HepG2 (cell line): ENCODE measurements around the gene LMAN1L. TPM values are rescaled to one million over a fixed set of nuclear protein-coding genes. Genes with fewer than 3 reads are reported as not detected.
A peak's percentile ranks its signal among the peaks of the same experiment; 100 is the strongest.

Source experiments
- ARNT ChIP-seq: fragments of 450-650 bp; IDR thresholded peaks from 2 replicates; pipeline ENCODE4 v1.6.1; 2017
- CHD4 ChIP-seq: fragments of 200-600 bp; sonication (generic); IDR thresholded peaks from 2 replicates; pipeline ENCODE4 v1.7.0; 2017; ENCODE audit warnings: mild to moderate bottlenecking, low read length, borderline replicate concordance
- ELF3 ChIP-seq: IDR thresholded peaks from 2 replicates; pipeline ENCODE4 v1.6.1; 2016; ENCODE audit warnings: missing genetic modification reagents, missing compliant biosample characterization
- HOXD1 ChIP-seq: sonication (generic); formaldehyde crosslinking; IDR thresholded peaks from 2 replicates; pipeline ENCODE4 v1.5.0; 2020; ENCODE audit warnings: missing genetic modification reagents
- KAT2B ChIP-seq: fragments of 150-350 bp; IDR thresholded peaks from 2 replicates; pipeline ENCODE4 v1.6.1; 2014; ENCODE audit warnings: low read depth, low read length, borderline replicate concordance
- KDM2A ChIP-seq: sonication (generic); formaldehyde crosslinking; IDR thresholded peaks from 2 replicates; pipeline ENCODE4 v1.4.0; 2020; ENCODE audit warnings: low read depth, missing genetic modification reagents, borderline replicate concordance
- MIER3 ChIP-seq: IDR thresholded peaks from 2 replicates; pipeline ENCODE4 v1.6.1; 2016; ENCODE audit warnings: missing compliant biosample characterization, borderline replicate concordance
- MTF2 ChIP-seq: sonication (generic); formaldehyde crosslinking; IDR thresholded peaks from 2 replicates; pipeline ENCODE4 v1.5.0; 2020; ENCODE audit warnings: missing genetic modification reagents, borderline replicate concordance
- PTBP1 ChIP-seq: fragments of 200-400 bp; formaldehyde crosslinking; IDR thresholded peaks from 2 replicates; pipeline ENCODE4 v1.6.1; 2018; ENCODE audit warnings: low read length, low read depth; ENCODE audit not compliant: poor library complexity, severe bottlenecking
- RAD21 ChIP-seq: fragments of 450-650 bp; formaldehyde crosslinking; IDR thresholded peaks from 2 replicates; pipeline ENCODE4 v1.5.0; 2020; ENCODE audit warnings: mild to moderate bottlenecking
- RBM22 ChIP-seq: fragments of 200-400 bp; formaldehyde crosslinking; optimal IDR thresholded peaks from 2 replicates; pipeline ENCODE3; 2017; ENCODE audit warnings: mild to moderate bottlenecking, low read length, moderate library complexity
- STAG1 ChIP-seq: sonication (generic); formaldehyde crosslinking; IDR thresholded peaks from 2 replicates; pipeline ENCODE4 v1.4.0; 2020; ENCODE audit warnings: missing genetic modification reagents
- TAF15 ChIP-seq: fragments of 200-400 bp; formaldehyde crosslinking; IDR thresholded peaks from one replicate; pipeline ENCODE4 v1.6.1; 2018; ENCODE audit warnings: mild to moderate bottlenecking, low read depth, low read length; ENCODE audit not compliant: poor library complexity, severe bottlenecking
- TCF7 ChIP-seq: sonication (generic); IDR thresholded peaks from 2 replicates; pipeline ENCODE4 v1.6.1; 2016; ENCODE audit warnings: antibody characterized with exemption, low read depth
- ZFAT ChIP-seq: sonication (generic); formaldehyde crosslinking; conservative IDR thresholded peaks from 2 replicates; pipeline ENCODE4 v1.8.1; 2023; ENCODE audit warnings: missing genetic modification reagents, inconsistent platforms
- ZNF235 ChIP-seq: sonication (generic); formaldehyde crosslinking; IDR thresholded peaks from 2 replicates; pipeline ENCODE4 v1.8.1; 2023; ENCODE audit warnings: mild to moderate bottlenecking, missing genetic modification reagents, borderline replicate concordance
- ZNF558 ChIP-seq: sonication (generic); formaldehyde crosslinking; IDR thresholded peaks from 2 replicates; pipeline ENCODE4 v1.9.0; 2022; ENCODE audit warnings: mild to moderate bottlenecking, missing genetic modification reagents, borderline replicate concordance
- ZNF598 ChIP-seq: sonication (generic); formaldehyde crosslinking; IDR thresholded peaks from 2 replicates; pipeline ENCODE4 v1.5.1; 2020; ENCODE audit warnings: mild to moderate bottlenecking, missing genetic modification reagents, borderline replicate concordance
- polyA plus RNA-seq, 8 experiments: library from polyadenylated mRNA; depleted of rRNA in 3 of 8; stranded (reverse) in 7 of 8; unstranded in 1 of 8; fragments of >200 nt; fragmentation: Illumina TruSeq in 4 of 8; extraction: Trizol in 4 of 8; gene quantifications; 2 replicates each; pipeline versions ENCODE4 v1.2.1 to v1.2.3, GENCODE V29; 2011 to 2016; ENCODE audit warnings: low read depth in 4 of 8, missing spikeins in 1 of 8, mixed read lengths in 1 of 8; ENCODE audit not compliant: insufficient read depth in 1 of 8
- total RNA-seq, 5 experiments: library from RNA; depleted of rRNA; stranded (reverse); fragments of >200 nt; fragmentation: Illumina TruSeq; extraction: Trizol; gene quantifications; 2 replicates each; pipeline ENCODE4 v1.2.3, GENCODE V29; 2016; ENCODE audit warnings: low read depth in 1 of 5
- TF ChIP-seq, protein P1 (sequence below): sonication (generic); formaldehyde crosslinking; IDR thresholded peaks from 2 replicates; pipeline ENCODE4 v1.4.0; 2020; ENCODE audit warnings: missing genetic modification reagents, mild to moderate bottlenecking, borderline replicate concordance
- TF ChIP-seq, protein P2 (sequence below): sonication (generic); formaldehyde crosslinking; IDR thresholded peaks from 2 replicates; pipeline ENCODE4 v1.4.0; 2020; ENCODE audit warnings: missing genetic modification reagents, low read depth, mild to moderate bottlenecking, borderline replicate concordance
- TF ChIP-seq, protein P3 (sequence below): sonication (generic); formaldehyde crosslinking; IDR thresholded peaks from 2 replicates; pipeline ENCODE4 v1.4.0; 2020; ENCODE audit warnings: missing genetic modification reagents
- TF ChIP-seq, protein P4 (sequence below): sonication (generic); formaldehyde crosslinking; IDR thresholded peaks from 2 replicates; pipeline ENCODE4 v1.4.0; 2020; ENCODE audit warnings: missing genetic modification reagents
- TF ChIP-seq, protein P5 (sequence below): sonication (generic); formaldehyde crosslinking; IDR thresholded peaks from 2 replicates; pipeline ENCODE4 v1.4.0; 2020; ENCODE audit warnings: missing genetic modification reagents

The LMAN1L gene
- total and polyA plus RNA-seq, 2 of the 13 experiments (the other 11 are each of a cell fraction or from before 2014, with no cell fraction given) = not detected

DNA sequence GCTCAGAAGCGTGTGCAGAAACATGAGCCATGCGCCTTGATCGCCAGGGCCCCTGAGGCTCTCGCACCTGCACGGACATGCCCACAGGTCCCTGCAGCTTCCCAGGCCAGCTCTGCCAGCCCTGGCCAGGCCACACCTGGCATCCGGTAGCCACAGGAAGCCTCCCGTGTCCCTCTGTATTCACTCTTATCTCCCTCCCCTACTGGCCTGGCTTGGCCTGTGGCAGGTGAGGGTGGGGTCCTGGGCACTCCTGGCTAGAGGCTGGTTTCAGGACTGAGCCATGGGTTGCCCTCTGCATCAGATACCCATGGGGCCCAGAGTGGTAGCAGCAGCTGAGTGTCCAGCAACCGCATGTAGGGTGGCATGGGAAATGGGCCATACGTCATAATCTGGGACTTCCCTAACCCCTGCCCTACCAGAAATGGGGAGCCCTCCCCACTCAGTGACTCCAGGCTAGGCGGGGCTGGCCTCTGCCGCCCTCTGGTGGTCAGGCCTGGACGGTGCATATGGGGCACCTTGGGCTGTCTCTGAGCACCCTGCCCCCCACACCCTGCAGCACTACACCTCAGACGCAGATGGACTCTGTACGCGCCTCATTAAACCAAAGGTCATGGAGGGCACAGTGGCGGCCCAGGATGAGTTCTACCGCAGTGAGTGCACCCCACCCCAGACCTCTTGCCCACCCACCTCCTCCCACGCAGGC lies 12.6 kb upstream of the LMAN1L start (continued):
- TF ChIP-seq, protein P1, sequence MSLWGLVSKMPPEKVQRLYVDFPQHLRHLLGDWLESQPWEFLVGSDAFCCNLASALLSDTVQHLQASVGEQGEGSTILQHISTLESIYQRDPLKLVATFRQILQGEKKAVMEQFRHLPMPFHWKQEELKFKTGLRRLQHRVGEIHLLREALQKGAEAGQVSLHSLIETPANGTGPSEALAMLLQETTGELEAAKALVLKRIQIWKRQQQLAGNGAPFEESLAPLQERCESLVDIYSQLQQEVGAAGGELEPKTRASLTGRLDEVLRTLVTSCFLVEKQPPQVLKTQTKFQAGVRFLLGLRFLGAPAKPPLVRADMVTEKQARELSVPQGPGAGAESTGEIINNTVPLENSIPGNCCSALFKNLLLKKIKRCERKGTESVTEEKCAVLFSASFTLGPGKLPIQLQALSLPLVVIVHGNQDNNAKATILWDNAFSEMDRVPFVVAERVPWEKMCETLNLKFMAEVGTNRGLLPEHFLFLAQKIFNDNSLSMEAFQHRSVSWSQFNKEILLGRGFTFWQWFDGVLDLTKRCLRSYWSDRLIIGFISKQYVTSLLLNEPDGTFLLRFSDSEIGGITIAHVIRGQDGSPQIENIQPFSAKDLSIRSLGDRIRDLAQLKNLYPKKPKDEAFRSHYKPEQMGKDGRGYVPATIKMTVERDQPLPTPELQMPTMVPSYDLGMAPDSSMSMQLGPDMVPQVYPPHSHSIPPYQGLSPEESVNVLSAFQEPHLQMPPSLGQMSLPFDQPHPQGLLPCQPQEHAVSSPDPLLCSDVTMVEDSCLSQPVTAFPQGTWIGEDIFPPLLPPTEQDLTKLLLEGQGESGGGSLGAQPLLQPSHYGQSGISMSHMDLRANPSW = no peak
- no peak for TF ChIP-seq CHD4
- TF ChIP-seq RBM22 = no peak
- TF ChIP-seq MIER3 (CRISPR knock-in tag) = 0 out of 2 replicates have a peak, but pooled peaks have one; percentile 52
- TF ChIP-seq KAT2B = no peak
- TF ChIP-seq ZNF598 (CRISPR knock-in tag) = no peak
- TF ChIP-seq ZFAT = no peak
- TF ChIP-seq STAG1 (CRISPR knock-in tag) = peak; percentile 86
- TF ChIP-seq, protein P2, sequence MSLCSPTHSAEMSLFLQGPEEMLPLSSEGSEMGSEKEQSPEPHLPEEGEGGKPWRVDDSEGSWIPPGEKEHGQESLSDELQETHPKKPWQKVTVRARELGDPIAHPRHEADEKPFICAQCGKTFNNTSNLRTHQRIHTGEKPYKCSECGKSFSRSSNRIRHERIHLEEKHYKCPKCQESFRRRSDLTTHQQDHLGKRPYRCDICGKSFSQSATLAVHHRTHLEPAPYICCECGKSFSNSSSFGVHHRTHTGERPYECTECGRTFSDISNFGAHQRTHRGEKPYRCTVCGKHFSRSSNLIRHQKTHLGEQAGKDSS (CRISPR knock-in tag) = no peak
- TF ChIP-seq ZNF235 (CRISPR knock-in tag) = no peak
- TF ChIP-seq, protein P3, sequence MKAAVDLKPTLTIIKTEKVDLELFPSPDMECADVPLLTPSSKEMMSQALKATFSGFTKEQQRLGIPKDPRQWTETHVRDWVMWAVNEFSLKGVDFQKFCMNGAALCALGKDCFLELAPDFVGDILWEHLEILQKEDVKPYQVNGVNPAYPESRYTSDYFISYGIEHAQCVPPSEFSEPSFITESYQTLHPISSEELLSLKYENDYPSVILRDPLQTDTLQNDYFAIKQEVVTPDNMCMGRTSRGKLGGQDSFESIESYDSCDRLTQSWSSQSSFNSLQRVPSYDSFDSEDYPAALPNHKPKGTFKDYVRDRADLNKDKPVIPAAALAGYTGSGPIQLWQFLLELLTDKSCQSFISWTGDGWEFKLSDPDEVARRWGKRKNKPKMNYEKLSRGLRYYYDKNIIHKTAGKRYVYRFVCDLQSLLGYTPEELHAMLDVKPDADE (CRISPR knock-in tag) = no peak
- peak; percentile 96 for TF ChIP-seq RAD21
- TF ChIP-seq ELF3 (CRISPR knock-in tag) = no peak
- no peak for TF ChIP-seq PTBP1
- no peak for TF ChIP-seq ARNT
- TF ChIP-seq TAF15 = no peak
- TF ChIP-seq, protein P4, sequence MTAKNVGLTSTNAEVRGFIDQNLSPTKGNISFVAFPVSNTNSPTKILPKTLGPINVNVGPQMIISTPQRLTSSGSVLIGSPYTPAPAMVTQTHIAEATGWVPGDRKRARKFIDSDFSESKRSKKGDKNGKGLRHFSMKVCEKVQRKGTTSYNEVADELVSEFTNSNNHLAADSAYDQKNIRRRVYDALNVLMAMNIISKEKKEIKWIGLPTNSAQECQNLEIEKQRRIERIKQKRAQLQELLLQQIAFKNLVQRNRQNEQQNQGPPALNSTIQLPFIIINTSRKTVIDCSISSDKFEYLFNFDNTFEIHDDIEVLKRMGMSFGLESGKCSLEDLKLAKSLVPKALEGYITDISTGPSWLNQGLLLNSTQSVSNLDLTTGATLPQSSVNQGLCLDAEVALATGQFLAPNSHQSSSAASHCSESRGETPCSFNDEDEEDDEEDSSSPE (CRISPR knock-in tag) = no peak
- TF ChIP-seq TCF7 = no peak
- no peak for TF ChIP-seq ZNF558
- TF ChIP-seq MTF2 (CRISPR knock-in tag) = no peak
- TF ChIP-seq, protein P5, sequence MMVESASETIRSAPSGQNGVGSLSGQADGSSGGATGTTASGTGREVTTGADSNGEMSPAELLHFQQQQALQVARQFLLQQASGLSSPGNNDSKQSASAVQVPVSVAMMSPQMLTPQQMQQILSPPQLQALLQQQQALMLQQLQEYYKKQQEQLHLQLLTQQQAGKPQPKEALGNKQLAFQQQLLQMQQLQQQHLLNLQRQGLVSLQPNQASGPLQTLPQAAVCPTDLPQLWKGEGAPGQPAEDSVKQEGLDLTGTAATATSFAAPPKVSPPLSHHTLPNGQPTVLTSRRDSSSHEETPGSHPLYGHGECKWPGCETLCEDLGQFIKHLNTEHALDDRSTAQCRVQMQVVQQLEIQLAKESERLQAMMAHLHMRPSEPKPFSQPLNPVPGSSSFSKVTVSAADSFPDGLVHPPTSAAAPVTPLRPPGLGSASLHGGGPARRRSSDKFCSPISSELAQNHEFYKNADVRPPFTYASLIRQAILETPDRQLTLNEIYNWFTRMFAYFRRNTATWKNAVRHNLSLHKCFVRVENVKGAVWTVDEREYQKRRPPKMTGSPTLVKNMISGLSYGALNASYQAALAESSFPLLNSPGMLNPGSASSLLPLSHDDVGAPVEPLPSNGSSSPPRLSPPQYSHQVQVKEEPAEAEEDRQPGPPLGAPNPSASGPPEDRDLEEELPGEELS (CRISPR knock-in tag) = no peak
- no peak for TF ChIP-seq HOXD1 (CRISPR knock-in tag)
- TF ChIP-seq KDM2A (CRISPR knock-in tag) = peak; percentile 70; the same call in 1 of the 2 replicates
